Left ventricle myocardium inferior (tissue), 1 donor: ENCODE results near the gene B3GLCT. TPM values are rescaled to one million over a fixed set of nuclear protein-coding genes. Genes with fewer than 3 reads are reported as not detected.
"Not testable (repeated sequence)": the region's sequence is repeated elsewhere in the genome, so short reads cannot be mapped to it uniquely, and the experiment has no call there.

Source experiments
- DNase-seq: peaks from one replicate; pipeline ENCODE4 v3.0.0-alpha.2; 2020
- H3K27ac ChIP-seq: fragments of 200-600 bp; replicated peaks from 2 replicates; pipeline ENCODE4 v1.8.0; 2021
- H3K27me3 ChIP-seq: fragments of 200-600 bp; 2 replicates; pipeline ENCODE4 v1.8.0; 2021; ENCODE audit warnings: low read depth
- H3K36me3 ChIP-seq: fragments of 200-600 bp; 2 replicates; pipeline ENCODE4 v1.8.0; 2021
- H3K4me1 ChIP-seq: fragments of 200-600 bp; 2 replicates; pipeline ENCODE4 v1.8.0; 2021
- H3K4me3 ChIP-seq: fragments of 200-600 bp; 2 replicates; pipeline ENCODE4 v1.8.0; 2021; ENCODE audit warnings: mild to moderate bottlenecking, moderate library complexity
- H3K9me3 ChIP-seq: fragments of 200-600 bp; replicated peaks from 2 replicates; pipeline ENCODE4 v1.8.0; 2021
- CTCF ChIP-seq: fragments of 200-600 bp; IDR thresholded peaks from 2 replicates; pipeline ENCODE4 v1.8.0; 2021; ENCODE audit warnings: antibody characterized with exemption, mild to moderate bottlenecking, borderline replicate concordance
- intact Hi-C: fragments of 100-400 bp; cut with micrococcal nuclease; formaldehyde crosslinking; loops from one replicate; pipeline ENCODE4 v1.11.0; 2022
- total RNA-seq: library from RNA; stranded (reverse); fragmentation: NEBNext Ultra II Directional; extraction: Animal tissue kit (Norgen Biotek cat#: 25700); gene quantifications from one replicate; pipeline ENCODE4 v1.2.1, GENCODE V29; 2021
- donor health status: DM: no; HTN: yes; CAD: no; lungs with severe emphysema.

B3GLCT gene
- total RNA-seq, 1 donor from 2014 or later: 19.5 TPM

- peak overlapping the region; percentile 81 for H3K27ac ChIP-seq
- no peak for DNase-seq
- TF ChIP-seq CTCF: no peak
Observed at GRCh38 chr13:31214435-31214834, 14.7 kb downstream of the B3GLCT start.

GRCh38 chr13:31216916-31217315, 17.1 kb downstream of the B3GLCT start:
- intact Hi-C loops, H3K27ac ChIP-seq: not testable (repeated sequence)
- H3K4me1 ChIP-seq: peaks cover 68% of the 10 kb centered on the region

More at GRCh38 chr13:31214435-31214834, 14.7 kb downstream of the B3GLCT start:
- Histone ChIP-seq H3K4me3 (no peak overlapping the region), H3K36me3 (no peaks in the 10 kb centered on the region), H3K27me3 (no peaks in the 10 kb centered on the region), H3K9me3 (no peaks in the 10 kb centered on the region), H3K4me1 (peaks cover 63% of the 10 kb centered on the region)
- intact Hi-C loops: no loop called here

GRCh38 chr13:31219909-31220598, 20.3 kb downstream of the B3GLCT start:
- peaks cover 80% of the 10 kb centered on the region for H3K4me1 ChIP-seq
- no peak for DNase-seq
- no peak for TF ChIP-seq CTCF
- no peaks in the 10 kb centered on the region for H3K36me3 ChIP-seq
- intact Hi-C loops: no loop called here
- peak overlapping the region; percentile 58 for H3K27ac ChIP-seq
- no peaks in the 10 kb centered on the region for H3K9me3 ChIP-seq
- H3K27me3 ChIP-seq: no peaks in the 10 kb centered on the region
- H3K4me3 ChIP-seq: no peak overlapping the region

More at GRCh38 chr13:31216916-31217315, 17.1 kb downstream of the B3GLCT start:
- H3K4me3 ChIP-seq, H3K36me3 ChIP-seq, H3K27me3 ChIP-seq, H3K9me3 ChIP-seq, DNase-seq: not testable (repeated sequence)

- intact Hi-C loops: no loop called here
- DNase-seq: no peak
- H3K27ac ChIP-seq: peak overlapping the region; percentile 58
- no peaks in the 10 kb centered on the region for H3K9me3 ChIP-seq
- H3K27me3 ChIP-seq: no peaks in the 10 kb centered on the region
- no peak for TF ChIP-seq CTCF
- peaks cover 79% of the 10 kb centered on the region for H3K4me1 ChIP-seq
- no peaks in the 10 kb centered on the region for H3K36me3 ChIP-seq
- H3K4me3 ChIP-seq: no peak overlapping the region
Observed at GRCh38 chr13:31221057-31221456, 21.3 kb downstream of the B3GLCT start.

GRCh38 chr13:31223215-31223614, 23.4 kb downstream of the B3GLCT start:
- Histone ChIP-seq H3K9me3 (no peaks in the 10 kb centered on the region), H3K36me3 (no peaks in the 10 kb centered on the region), H3K27me3 (no peaks in the 10 kb centered on the region), H3K4me1 (peaks cover 82% of the 10 kb centered on the region), H3K27ac (peak overlapping the region; percentile 50), H3K4me3 (no peak overlapping the region)
- no peak for DNase-seq
- intact Hi-C loops: no loop called here
- no peak for TF ChIP-seq CTCF

- peak overlapping the region; percentile 50 for H3K27ac ChIP-seq
- no peaks in the 10 kb centered on the region for H3K27me3 ChIP-seq
- peaks cover 78% of the 10 kb centered on the region for H3K4me1 ChIP-seq
- TF ChIP-seq CTCF: no peak
- H3K36me3 ChIP-seq: no peaks in the 10 kb centered on the region
- no peaks in the 10 kb centered on the region for H3K9me3 ChIP-seq
- intact Hi-C loops: no loop called here
- DNase-seq: no peak
- no peak overlapping the region for H3K4me3 ChIP-seq
Observed at GRCh38 chr13:31223640-31224039, 23.9 kb downstream of the B3GLCT start.
